ENCODE data around the gene SH2D3C. TPM values are rescaled to one million over a fixed set of nuclear protein-coding genes. Genes with fewer than 3 reads are reported as not detected.

The SH2D3C gene
- total and polyA plus RNA-seq, 10 of the 15 experiments (the other 5 are each of a cell fraction or from before 2014, with no cell fraction given), result 1.2 to 23.5 (median 16.2) TPM

DNA sequence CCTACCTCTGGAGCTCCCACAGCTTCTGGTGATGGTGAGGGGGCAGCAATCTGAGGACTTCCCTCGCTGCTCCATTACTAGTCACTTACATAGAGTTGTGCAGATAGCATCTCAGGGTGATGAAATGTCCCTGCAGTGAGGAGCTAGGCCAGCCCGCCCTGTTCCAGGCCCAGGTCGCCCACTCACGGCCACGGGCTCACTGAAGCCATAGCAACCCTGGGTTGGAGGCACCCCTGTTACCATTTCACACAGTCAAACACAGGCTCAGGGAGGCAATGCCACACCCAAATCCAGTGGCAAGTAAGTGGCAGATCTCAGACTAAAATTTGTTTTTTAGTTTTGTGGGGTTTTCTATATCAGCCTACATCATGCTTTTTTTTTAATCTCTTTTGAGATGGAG, 19.6 kb downstream of the SH2D3C start:
- Histone ChIP-seq H3K9ac (ENCODE audit: control insufficient read depth, insufficient read depth, low read length) (no peak overlapping the region), H3K4me3 (no peak overlapping the region), H3K4me1 (ENCODE audit: control insufficient read depth, insufficient read depth, low read length) (no peaks in the 10 kb centered on the region), H3K4me2 (ENCODE audit: control insufficient read depth, insufficient read depth) (no peak overlapping the region), H2AFZ (ENCODE audit: control insufficient read depth, low read depth, low read length) (no peak overlapping the region), H3K79me2 (ENCODE audit: control insufficient read depth, insufficient read depth, low read length) (no peaks in the 10 kb centered on the region), H3K27me3 (replicated peaks in 1 of 2; ENCODE audit: control insufficient read depth in 2 of 2, insufficient read depth in 2 of 2, low read length in 1 of 2) (no peaks in the 10 kb centered on the region), H4K20me1 (ENCODE audit: control insufficient read depth, insufficient read depth) (no peaks in the 10 kb centered on the region), H3K27ac (ENCODE audit: control insufficient read depth, insufficient read depth) (no peak overlapping the region), H3K36me3 (ENCODE audit: control insufficient read depth in 2 of 2, insufficient read depth in 2 of 2, low read length in 1 of 2) (peaks cover 0 to 10% of the 10 kb centered on the region in 2 experiments), H3K9me3 (replicated peaks; ENCODE audit: control insufficient read depth, insufficient read depth, low read length) (no peaks in the 10 kb centered on the region)
- ATAC-seq (no peak), FAIRE-seq (no peak), DNase-seq (ENCODE audit: low read depth, low spot score) (no peak)
- ChIA-PET SMC1A (ENCODE audit: uncharacterized antibody, unreplicated experiment) (interaction anchor here (0.6 kb wide), 2 partner anchors 431 to 510 kb away, joined by 3 read pairs; no protein-coding TSS in a partner anchor), RAD21 (ENCODE audit: unreplicated experiment) (interaction anchor here (0.7 kb wide), 1 partner anchor 10 kb away, joined by 3 read pairs; no protein-coding TSS in a partner anchor), CTCF (interaction anchor here (1.0 to 2.0 kb wide), 3 partner anchors 12 to 163 kb away, joined by 3 to 7 read pairs (median 3); no protein-coding TSS in a partner anchor), POLR2A (interaction anchor here (1.1 kb wide), 1 partner anchor 71 kb away, joined by 6 read pairs; no protein-coding TSS in a partner anchor)
- no peak for TF ChIP-seq BHLHE40 (IDR thresholded peaks at IDR 0.05; ENCODE audit: borderline replicate concordance in 1 of 2, low read depth in 2 of 2, low read length in 1 of 2)
- TF ChIP-seq EZH2 (IDR thresholded peaks at IDR 0.05; ENCODE audit: borderline replicate concordance, control insufficient read depth, low read depth, low read length), result no peak
- no peak for TF ChIP-seq KAT2A (conservative IDR thresholded peaks at IDR 0.05; ENCODE audit: control insufficient read depth, low read depth, low read length)
- TF ChIP-seq, protein P1, sequence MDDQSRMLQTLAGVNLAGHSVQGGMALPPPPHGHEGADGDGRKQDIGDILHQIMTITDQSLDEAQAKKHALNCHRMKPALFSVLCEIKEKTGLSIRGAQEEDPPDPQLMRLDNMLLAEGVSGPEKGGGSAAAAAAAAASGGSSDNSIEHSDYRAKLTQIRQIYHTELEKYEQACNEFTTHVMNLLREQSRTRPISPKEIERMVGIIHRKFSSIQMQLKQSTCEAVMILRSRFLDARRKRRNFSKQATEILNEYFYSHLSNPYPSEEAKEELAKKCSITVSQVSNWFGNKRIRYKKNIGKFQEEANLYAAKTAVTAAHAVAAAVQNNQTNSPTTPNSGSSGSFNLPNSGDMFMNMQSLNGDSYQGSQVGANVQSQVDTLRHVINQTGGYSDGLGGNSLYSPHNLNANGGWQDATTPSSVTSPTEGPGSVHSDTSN (IDR thresholded peaks at IDR 0.05; ENCODE audit: insufficient replicate concordance, low read depth, low read length), result no peak
- TF ChIP-seq, protein P2, sequence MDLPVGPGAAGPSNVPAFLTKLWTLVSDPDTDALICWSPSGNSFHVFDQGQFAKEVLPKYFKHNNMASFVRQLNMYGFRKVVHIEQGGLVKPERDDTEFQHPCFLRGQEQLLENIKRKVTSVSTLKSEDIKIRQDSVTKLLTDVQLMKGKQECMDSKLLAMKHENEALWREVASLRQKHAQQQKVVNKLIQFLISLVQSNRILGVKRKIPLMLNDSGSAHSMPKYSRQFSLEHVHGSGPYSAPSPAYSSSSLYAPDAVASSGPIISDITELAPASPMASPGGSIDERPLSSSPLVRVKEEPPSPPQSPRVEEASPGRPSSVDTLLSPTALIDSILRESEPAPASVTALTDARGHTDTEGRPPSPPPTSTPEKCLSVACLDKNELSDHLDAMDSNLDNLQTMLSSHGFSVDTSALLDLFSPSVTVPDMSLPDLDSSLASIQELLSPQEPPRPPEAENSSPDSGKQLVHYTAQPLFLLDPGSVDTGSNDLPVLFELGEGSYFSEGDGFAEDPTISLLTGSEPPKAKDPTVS (IDR thresholded peaks at IDR 0.05; ENCODE audit: low read depth, low read length), result no peak
- no peak for TF ChIP-seq NFYB (IDR thresholded peaks at IDR 0.05; ENCODE audit: insufficient read depth, low read depth, low read length)
- no peak for TF ChIP-seq SUPT20H (IDR thresholded peaks at IDR 0.05; ENCODE audit: borderline replicate concordance, control insufficient read depth, low read depth, low read length)
- no peak for TF ChIP-seq BCL11A (IDR thresholded peaks at IDR 0.05; ENCODE audit: low read depth, low read length)
- TF ChIP-seq CBX5 (IDR thresholded peaks at IDR 0.05; ENCODE audit: low read depth), result no peak
- TF ChIP-seq EP300 (IDR thresholded peaks at IDR 0.05; ENCODE audit: borderline replicate concordance in 1 of 2, control insufficient read depth in 1 of 2, low read depth in 2 of 2, low read length in 2 of 2), result no peak
- TF ChIP-seq, protein P3, sequence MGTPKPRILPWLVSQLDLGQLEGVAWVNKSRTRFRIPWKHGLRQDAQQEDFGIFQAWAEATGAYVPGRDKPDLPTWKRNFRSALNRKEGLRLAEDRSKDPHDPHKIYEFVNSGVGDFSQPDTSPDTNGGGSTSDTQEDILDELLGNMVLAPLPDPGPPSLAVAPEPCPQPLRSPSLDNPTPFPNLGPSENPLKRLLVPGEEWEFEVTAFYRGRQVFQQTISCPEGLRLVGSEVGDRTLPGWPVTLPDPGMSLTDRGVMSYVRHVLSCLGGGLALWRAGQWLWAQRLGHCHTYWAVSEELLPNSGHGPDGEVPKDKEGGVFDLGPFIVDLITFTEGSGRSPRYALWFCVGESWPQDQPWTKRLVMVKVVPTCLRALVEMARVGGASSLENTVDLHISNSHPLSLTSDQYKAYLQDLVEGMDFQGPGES (IDR thresholded peaks at IDR 0.05), result no peak
- TF ChIP-seq, protein P4, sequence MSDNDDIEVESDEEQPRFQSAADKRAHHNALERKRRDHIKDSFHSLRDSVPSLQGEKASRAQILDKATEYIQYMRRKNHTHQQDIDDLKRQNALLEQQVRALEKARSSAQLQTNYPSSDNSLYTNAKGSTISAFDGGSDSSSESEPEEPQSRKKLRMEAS (IDR thresholded peaks at IDR 0.05; ENCODE audit: low read depth, low read length), result no peak
- no TSS peak for BruUV-seq (replicated peaks)
- WGBS (ENCODE audit: insufficient coverage, insufficient replicate concordance, low lambda C conversion rate, missing lambda C conversion rate), result 88% methylated on average over 5 of the region's 5 CpGs
- intact Hi-C loops (cut with micrococcal nuclease; ENCODE audit: unreplicated experiment) (no loop called here), in situ Hi-C loops (cut with MboI) (no loop called here)

Measured in GM12878 (cell line).